ENCODE measurements around the gene CNTLN. TPM values are rescaled to one million over a fixed set of nuclear protein-coding genes. Genes with fewer than 3 reads are reported as not detected.

The CNTLN gene
- total and polyA plus RNA-seq, 2 of the 13 experiments (the other 11 are each of a cell fraction or from before 2014, with no cell fraction given) = 1.5 to 5.7 TPM

DNA sequence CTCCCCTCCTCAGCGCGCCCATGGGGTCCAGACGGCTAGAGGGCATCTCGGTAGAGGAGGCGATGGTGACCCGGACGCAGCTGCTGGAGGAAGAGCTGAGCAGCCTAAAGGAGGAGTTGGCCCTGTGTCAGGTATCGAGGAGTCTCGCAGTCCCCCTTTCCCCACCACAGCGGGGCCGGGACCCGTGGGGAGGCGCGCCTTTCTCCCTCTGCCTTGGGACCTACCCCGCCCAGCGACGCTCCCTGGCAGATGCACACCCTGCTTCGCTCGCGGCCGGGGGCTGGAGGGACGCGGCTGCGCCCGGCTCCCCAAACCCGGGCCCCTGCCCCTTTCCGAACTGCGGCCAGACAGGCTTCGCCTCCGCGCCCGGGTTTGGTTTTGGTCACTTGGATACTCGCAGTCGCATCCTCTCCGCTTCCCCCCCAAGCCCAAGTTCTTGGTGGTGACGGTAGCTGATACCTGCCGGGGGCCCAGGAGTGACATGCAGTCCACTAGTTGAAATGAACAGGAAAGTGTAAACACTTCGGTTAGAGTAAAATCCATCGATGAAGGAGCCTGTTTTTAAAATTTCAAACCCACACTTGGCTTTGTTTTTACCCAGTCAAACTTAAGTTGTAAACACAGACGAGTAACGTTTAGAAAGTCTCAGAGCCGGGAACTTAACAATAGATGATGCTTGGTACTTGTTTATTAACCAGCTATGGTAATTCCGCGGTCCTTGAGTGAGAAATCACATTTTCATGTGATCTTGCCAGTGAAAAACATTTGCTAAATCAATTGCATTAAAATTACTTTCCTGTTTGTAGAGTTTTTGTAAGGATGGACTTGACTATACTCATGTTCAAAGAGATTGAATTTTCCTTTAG lies 688 bp downstream of the CNTLN start (continued):
- TF ChIP-seq, protein P1, sequence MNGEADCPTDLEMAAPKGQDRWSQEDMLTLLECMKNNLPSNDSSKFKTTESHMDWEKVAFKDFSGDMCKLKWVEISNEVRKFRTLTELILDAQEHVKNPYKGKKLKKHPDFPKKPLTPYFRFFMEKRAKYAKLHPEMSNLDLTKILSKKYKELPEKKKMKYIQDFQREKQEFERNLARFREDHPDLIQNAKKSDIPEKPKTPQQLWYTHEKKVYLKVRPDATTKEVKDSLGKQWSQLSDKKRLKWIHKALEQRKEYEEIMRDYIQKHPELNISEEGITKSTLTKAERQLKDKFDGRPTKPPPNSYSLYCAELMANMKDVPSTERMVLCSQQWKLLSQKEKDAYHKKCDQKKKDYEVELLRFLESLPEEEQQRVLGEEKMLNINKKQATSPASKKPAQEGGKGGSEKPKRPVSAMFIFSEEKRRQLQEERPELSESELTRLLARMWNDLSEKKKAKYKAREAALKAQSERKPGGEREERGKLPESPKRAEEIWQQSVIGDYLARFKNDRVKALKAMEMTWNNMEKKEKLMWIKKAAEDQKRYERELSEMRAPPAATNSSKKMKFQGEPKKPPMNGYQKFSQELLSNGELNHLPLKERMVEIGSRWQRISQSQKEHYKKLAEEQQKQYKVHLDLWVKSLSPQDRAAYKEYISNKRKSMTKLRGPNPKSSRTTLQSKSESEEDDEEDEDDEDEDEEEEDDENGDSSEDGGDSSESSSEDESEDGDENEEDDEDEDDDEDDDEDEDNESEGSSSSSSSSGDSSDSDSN (CRISPR knock-in tag; IDR thresholded peaks at IDR 0.05) = peak; percentile 10; the same call in 1 of the 2 replicates

DNA sequence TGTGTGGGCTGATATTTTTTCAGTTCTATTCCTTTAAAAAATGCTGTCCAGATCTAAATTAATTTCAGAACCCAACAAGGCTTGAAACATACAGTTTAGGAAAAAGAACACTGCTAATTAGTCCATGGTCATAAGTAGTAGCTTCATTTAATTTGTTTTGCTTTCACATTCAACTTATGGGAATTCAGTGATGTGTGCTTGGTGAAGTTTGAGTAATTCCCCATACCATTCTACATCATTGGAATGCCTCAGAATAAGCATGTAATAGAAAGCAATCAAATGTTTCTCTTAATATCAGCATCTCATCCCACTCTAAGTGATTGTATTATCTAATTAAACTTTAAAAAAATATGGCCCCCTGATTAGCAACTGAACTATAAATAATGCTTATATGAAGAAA lies 2.7 kb downstream of the CNTLN start:
- Histone ChIP-seq H4K20me1 (ENCODE audit: insufficient read depth, low read length) (no peaks in the 10 kb centered on the region), H2AFZ (ENCODE audit: low read length) (no peak overlapping the region), H3K27me3 (ENCODE audit: control insufficient read depth in 1 of 2, insufficient read depth in 2 of 2, low read length in 2 of 2) (no peaks in the 10 kb centered on the region), H3K36me3 (replicated peaks in 1 of 2; ENCODE audit: control insufficient read depth in 1 of 2, insufficient read depth in 2 of 2, low read length in 2 of 2) (no peaks in the 10 kb centered on the region), H3K9ac (ENCODE audit: insufficient read depth, low read depth, low read length) (no peak overlapping the region), H3K27ac (ENCODE audit: extremely low read length, insufficient read depth, low read length) (no peak overlapping the region), H3K9me3 (ENCODE audit: low read length) (peaks cover 12% of the 10 kb centered on the region), H3K4me2 (ENCODE audit: low read depth, low read length) (no peak overlapping the region), H3K4me3 (replicated peaks in 1 of 3; ENCODE audit: insufficient read depth in 1 of 3, low read depth in 2 of 3, low read length in 3 of 3) (no peak overlapping the region), H3K79me2 (ENCODE audit: insufficient read depth, low read length) (no peaks in the 10 kb centered on the region), H3K4me1 (ENCODE audit: insufficient read depth, low read length) (peaks cover 30% of the 10 kb centered on the region)
- DNase-seq (ENCODE audit: low spot score) (no peak), ATAC-seq (no peak), FAIRE-seq (no peak)
- intact Hi-C loops (cut with micrococcal nuclease; ENCODE audit: unreplicated experiment) (loop anchor here (10.0 kb wide), 1 partner anchor 87 kb away; no protein-coding TSS in a partner anchor), in situ Hi-C loops (cut with HindIII; ENCODE audit: extremely low pct_ligation_motif_present, low pct_unique_long_range_greater_than_20kb) (no loop called here)
- CTCF ChIA-PET (ENCODE audit: low intra/inter-chr PET ratio, low total read pairs) = no interaction called here
- TF ChIP-seq ZNF841 (CRISPR knock-in tag; IDR thresholded peaks at IDR 0.05; ENCODE audit: borderline replicate concordance) = no peak
- TF ChIP-seq E2F1 (CRISPR knock-in tag; IDR thresholded peaks at IDR 0.05) = no peak
- no peak for TF ChIP-seq ZBTB1 (CRISPR knock-in tag; IDR thresholded peaks at IDR 0.05; ENCODE audit: borderline replicate concordance)
- TF ChIP-seq ZNF678 (CRISPR knock-in tag; IDR thresholded peaks at IDR 0.05) = no peak
- no peak for TF ChIP-seq ZNF552 (CRISPR knock-in tag; IDR thresholded peaks at IDR 0.05; ENCODE audit: borderline replicate concordance)
- TF ChIP-seq PLSCR1 (CRISPR knock-in tag; IDR thresholded peaks at IDR 0.05; ENCODE audit: borderline replicate concordance) = no peak
- POLR2A ChIA-PET = no interaction called here
- BruUV-seq (replicated peaks) = no TSS peak
